Upper lobe of left lung (tissue), 6 donors: ENCODE measurements around the gene BRPF3. TPM values are rescaled to one million over a fixed set of nuclear protein-coding genes. Genes with fewer than 3 reads are reported as not detected.
A peak's percentile ranks its signal among the peaks of the same experiment; 100 is the strongest.

Source experiments
- ATAC-seq, 2 donors: fragments of 200-7000 bp; cut with Tn5 transposase; one replicate each; pipeline ENCODE4 v1.9.1; 2022; ENCODE audit warnings: mild to moderate bottlenecking in 2 of 2, moderate library complexity in 2 of 2; ENCODE audit not compliant: low FRiP score in 2 of 2
- DNase-seq, 2 donors: peaks; one replicate each; pipeline ENCODE4 v3.0.0-alpha.2; 2019 to 2020
- H3K27ac ChIP-seq, 4 donors: fragments of 200-600 bp; sonication (generic); one replicate each; pipeline ENCODE4 v1.5.1; 2016 to 2019
- H3K27me3 ChIP-seq, 4 donors: fragments of 200-600 bp; sonication (generic); one replicate each; pipeline ENCODE4 v1.5.1; 2017 to 2019
- H3K36me3 ChIP-seq, 4 donors: fragments of 200-600 bp; sonication (generic); one replicate each; pipeline ENCODE4 v1.5.1; 2016 to 2019
- H3K4me1 ChIP-seq, 4 donors: fragments of 200-600 bp; sonication (generic); one replicate each; pipeline ENCODE4 v1.5.1; 2018 to 2019
- H3K4me3 ChIP-seq, 4 donors: fragments of 200-600 bp; sonication (generic); one replicate each; pipeline ENCODE4 v1.5.1; 2017 to 2019; ENCODE audit warnings: mild to moderate bottlenecking in 2 of 4, moderate library complexity in 1 of 4
- H3K9me3 ChIP-seq, 4 donors: fragments of 200-600 bp; sonication (generic); one replicate each; pipeline ENCODE4 v1.5.1; 2018 to 2019
- CTCF ChIP-seq, 6 experiments: fragments of 450-650 bp in 4 of 6; fragments of 200-600 bp in 2 of 6; sonication (generic) in 2 of 6; IDR thresholded peaks; one replicate each; pipeline ENCODE4 v1.5.1; 2016 to 2019; ENCODE audit warnings: antibody characterized with exemption in 6 of 6
- EP300 ChIP-seq, 4 donors: sonication (generic); formaldehyde crosslinking; IDR thresholded peaks; one replicate each; pipeline ENCODE4 v1.5.1; 2017; ENCODE audit warnings: antibody characterized with exemption in 4 of 4, control low read depth in 2 of 4
- POLR2A ChIP-seq, 4 donors: fragments of 450-650 bp; IDR thresholded peaks; one replicate each; pipeline ENCODE4 v1.5.1; 2016 to 2017; ENCODE audit warnings: antibody characterized with exemption in 4 of 4, mild to moderate bottlenecking in 2 of 4
- POLR2AphosphoS5 ChIP-seq, 2 donors: sonication (generic); formaldehyde crosslinking; IDR thresholded peaks; one replicate each; pipeline ENCODE4 v1.5.1; 2017; ENCODE audit warnings: antibody characterized with exemption in 2 of 2
- WGBS, 2 donors: methylation state at CpG; one replicate each; pipeline ENCODE4 v1.1.5; 2017 to 2018; 5-methylcytosine and 5-hydroxymethylcytosine counted together
- total RNA-seq, 6 donors: library from RNA; depleted of rRNA in 4 of 6; stranded (reverse); fragments of >200 nt in 4 of 6; gene quantifications; one replicate each; pipeline versions ENCODE4 v1.1.0 to v1.2.1, GENCODE V29; 2016 to 2021
- donor health status: DM: no; HTN: no; CAD: no; lungs with moderate emphysema.
- donor health status: DM: no; HTN: yes; CAD: no; lungs with severe emphysema.

The BRPF3 gene
- total RNA-seq, 6 donors from 2014 or later, result 23.7 to 37.4 (median 33.4) TPM

- Histone ChIP-seq H3K4me3 (no peak overlapping the region), H3K27me3 (no peaks in the 10 kb centered on the region), H3K36me3 (peaks cover 14 to 66% (median 33%) of the 10 kb centered on the region in 4 donors), H3K4me1 (peaks cover 26 to 53% (median 42%) of the 10 kb centered on the region in 4 donors), H3K27ac (no peak overlapping the region), H3K9me3 (no peaks in the 10 kb centered on the region)
- DNase-seq (no peak), ATAC-seq (no peak)
- WGBS, 2 donors, result 50 to 58% methylated on average over 3 of the region's 3 CpGs
- TF ChIP-seq POLR2A (IDR thresholded peaks at IDR 0.05) (no peak), CTCF (IDR thresholded peaks at IDR 0.05) (no peak), EP300 (IDR thresholded peaks at IDR 0.05) (no peak), POLR2AphosphoS5 (IDR thresholded peaks at IDR 0.05) (no peak)
Observed at GRCh38 chr6:36201612-36202011, 5.1 kb downstream of the BRPF3 start.

- Histone ChIP-seq H3K4me3 (no peak overlapping the region), H3K4me1 (peaks cover 26 to 53% (median 42%) of the 10 kb centered on the region in 4 donors), H3K36me3 (peaks cover 17 to 70% (median 35%) of the 10 kb centered on the region in 4 donors), H3K9me3 (no peaks in the 10 kb centered on the region), H3K27me3 (no peaks in the 10 kb centered on the region), H3K27ac (no peak overlapping the region)
- DNase-seq (no peak), ATAC-seq (no peak)
- WGBS, 2 donors, result 96 to 97% methylated on average over 4 of the region's 4 CpGs
- TF ChIP-seq POLR2AphosphoS5 (IDR thresholded peaks at IDR 0.05), result no peak
- TF ChIP-seq CTCF (IDR thresholded peaks at IDR 0.05), result no peak
- no peak for TF ChIP-seq POLR2A (IDR thresholded peaks at IDR 0.05)
- no peak for TF ChIP-seq EP300 (IDR thresholded peaks at IDR 0.05)
Observed at GRCh38 chr6:36202101-36202500, 5.6 kb downstream of the BRPF3 start.

GRCh38 chr6:36204068-36204753 lies 7.7 kb downstream of the BRPF3 start:
- 66 to 84% methylated on average over 10 of the region's 10 CpGs for WGBS, 2 donors
- H3K36me3 ChIP-seq, result peaks cover 29 to 91% (median 49%) of the 10 kb centered on the region in 4 donors
- H3K4me1 ChIP-seq, result peaks cover 17 to 43% (median 29%) of the 10 kb centered on the region in 4 donors
- ATAC-seq, result no peak
- TF ChIP-seq EP300 (IDR thresholded peaks at IDR 0.05) (no peak), POLR2AphosphoS5 (IDR thresholded peaks at IDR 0.05) (peak in 1 of 2 donors; percentile 12)
- H3K27ac ChIP-seq, result no peak overlapping the region
- H3K27me3 ChIP-seq, result no peaks in the 10 kb centered on the region
- H3K4me3 ChIP-seq, result no peak overlapping the region
- H3K9me3 ChIP-seq, result no peaks in the 10 kb centered on the region
- DNase-seq, result no peak

- ATAC-seq, result no peak
Observed at GRCh38 chr6:36207155-36207554, 10.6 kb downstream of the BRPF3 start.

GRCh38 chr6:36209606-36210005 lies 13.1 kb downstream of the BRPF3 start:
- DNase-seq (no peak), ATAC-seq (no peak)
- Histone ChIP-seq H3K9me3 (no peaks in the 10 kb centered on the region), H3K36me3 (peaks cover 40 to 97% (median 67%) of the 10 kb centered on the region in 4 donors), H3K27ac (no peak overlapping the region), H3K4me3 (no peak overlapping the region), H3K4me1 (peaks cover 0 to 4% (median 2%) of the 10 kb centered on the region in 4 donors), H3K27me3 (no peaks in the 10 kb centered on the region)
- WGBS, 2 donors, result 82 to 93% methylated on average over 1 of the region's 1 CpG
- TF ChIP-seq POLR2AphosphoS5 (IDR thresholded peaks at IDR 0.05) (no peak), CTCF (IDR thresholded peaks at IDR 0.05) (no peak), EP300 (IDR thresholded peaks at IDR 0.05) (no peak), POLR2A (IDR thresholded peaks at IDR 0.05) (no peak)

More at GRCh38 chr6:36207155-36207554, 10.6 kb downstream of the BRPF3 start:
- Histone ChIP-seq H3K27ac (no peak overlapping the region), H3K4me3 (no peak overlapping the region), H3K9me3 (no peaks in the 10 kb centered on the region), H3K36me3 (peaks cover 34 to 98% (median 59%) of the 10 kb centered on the region in 4 donors), H3K27me3 (no peaks in the 10 kb centered on the region), H3K4me1 (peaks cover 10 to 29% (median 18%) of the 10 kb centered on the region in 4 donors)
- no peak for DNase-seq
- TF ChIP-seq POLR2A (IDR thresholded peaks at IDR 0.05), result no peak
- TF ChIP-seq POLR2AphosphoS5 (IDR thresholded peaks at IDR 0.05), result no peak
- TF ChIP-seq CTCF (IDR thresholded peaks at IDR 0.05), result no peak
- TF ChIP-seq EP300 (IDR thresholded peaks at IDR 0.05), result no peak
- WGBS, 2 donors, result 89 to 93% methylated on average over 8 of the region's 8 CpGs
